NCI-H82 treated with DMSO at 0.1 percent for 48 hours (cell line): ENCODE results near the gene NEURL1B.
"Not testable (repeated sequence)": the region's sequence is repeated elsewhere in the genome, so short reads cannot be mapped to it uniquely, and the experiment has no call there.

Experiments used
- DNase-seq: peaks from one replicate; lab custom pipeline; 2025; ENCODE audit not compliant: unreplicated experiment; lab: John Stamatoyannopoulos, UW

NEURL1B gene

GRCh38 chr5:172676914-172677475 is 35.9 kb downstream of the NEURL1B start:
- no peak for DNase-seq

DNA sequence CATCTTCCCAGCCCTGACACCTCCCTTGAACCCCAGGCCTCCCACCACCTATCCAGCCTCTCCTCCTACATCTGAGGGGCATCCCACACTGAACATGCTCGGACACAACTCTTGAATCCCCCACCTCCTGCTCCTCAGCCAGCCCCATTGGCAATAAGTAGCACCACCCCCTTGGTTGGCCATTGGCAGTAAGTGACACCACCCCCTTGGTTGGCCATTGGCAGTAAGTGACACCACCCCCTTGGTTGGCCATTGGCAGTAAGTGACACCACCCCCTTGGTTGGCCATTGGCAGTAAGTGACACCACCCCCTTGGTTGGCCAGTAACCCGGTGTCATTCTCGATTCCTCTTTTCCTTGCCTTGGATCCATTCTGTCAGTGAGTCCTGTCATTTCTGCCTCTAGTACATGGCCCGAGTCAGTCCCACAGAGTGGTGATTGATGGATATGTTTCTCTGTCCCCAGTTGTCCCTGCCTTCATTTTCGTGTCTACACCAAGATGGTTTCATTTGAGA is 37.4 kb downstream of the NEURL1B start:
- not testable (repeated sequence) for DNase-seq

- DNase-seq = no peak
Observed at GRCh38 chr5:172678902-172679301, 37.8 kb downstream of the NEURL1B start.

DNA sequence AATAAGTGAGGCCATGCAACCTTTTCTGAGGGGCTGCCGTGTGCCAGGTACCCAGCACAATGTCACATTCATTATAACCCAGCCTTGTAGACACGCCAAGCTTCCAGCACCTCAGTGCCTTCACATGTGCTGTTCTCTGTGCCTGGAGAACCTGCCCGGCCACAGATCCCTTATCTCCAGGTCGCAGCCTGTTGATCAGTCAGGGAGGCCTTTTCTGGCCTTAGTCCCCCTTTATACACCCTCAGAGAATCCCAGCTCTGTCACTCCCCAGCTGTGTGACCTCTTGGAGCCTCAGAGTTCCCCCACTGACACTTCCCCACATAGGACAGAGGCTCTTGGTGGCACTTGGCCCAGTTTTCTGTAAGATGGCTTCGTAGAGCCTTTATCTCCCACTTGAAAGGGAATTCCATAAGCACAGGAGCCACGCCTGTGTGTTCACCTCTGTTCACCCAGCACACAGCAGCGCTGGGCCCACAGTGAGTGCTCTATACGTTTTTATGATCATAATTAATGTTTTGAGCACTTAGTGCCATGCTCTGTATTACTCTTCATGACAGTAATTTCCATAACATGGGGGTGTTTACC is 38.7 kb downstream of the NEURL1B start:
- DNase-seq = no peak

GRCh38 chr5:172680921-172681320 is 39.9 kb downstream of the NEURL1B start:
- no peak for DNase-seq

DNA sequence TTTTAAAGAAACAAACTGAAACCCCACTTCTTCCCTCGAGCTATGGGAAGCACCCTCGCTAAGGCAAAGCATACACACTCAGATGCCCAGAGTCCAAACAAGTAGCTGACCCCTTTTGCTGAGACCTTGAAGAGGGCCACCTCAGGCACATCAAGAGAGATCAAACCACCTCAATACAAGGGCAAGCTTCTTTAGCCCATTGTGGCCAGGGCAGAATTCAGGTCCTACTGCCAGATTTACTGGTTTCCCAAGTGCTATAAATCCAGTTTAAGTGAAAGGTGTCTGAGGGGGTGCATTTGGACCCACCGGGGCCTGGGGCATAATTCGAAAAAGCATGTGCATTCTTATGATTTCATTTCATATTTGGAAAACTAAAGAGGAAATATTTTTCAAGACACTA is 40.4 kb downstream of the NEURL1B start:
- no peak for DNase-seq

DNA sequence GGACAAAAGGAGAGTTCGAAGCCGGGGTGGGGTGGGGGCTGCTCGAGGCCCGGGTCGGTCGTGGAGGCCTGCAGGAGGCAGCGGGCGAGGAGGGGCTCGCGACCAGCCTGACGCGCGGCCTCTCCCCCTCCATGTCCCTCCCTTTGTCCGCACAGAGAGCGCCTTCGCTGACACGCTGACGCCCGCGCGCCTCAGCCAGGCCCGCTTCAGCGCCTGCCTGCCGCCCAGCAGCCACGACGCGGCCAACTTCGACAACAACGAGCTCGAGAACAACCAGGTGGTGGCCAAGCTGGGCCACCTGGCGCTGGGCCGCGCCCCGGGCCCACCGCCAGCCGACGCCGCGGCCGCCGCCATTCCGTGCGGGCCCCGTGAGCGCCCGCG is 42.2 kb downstream of the NEURL1B start:
- DNase-seq = no peak

DNA sequence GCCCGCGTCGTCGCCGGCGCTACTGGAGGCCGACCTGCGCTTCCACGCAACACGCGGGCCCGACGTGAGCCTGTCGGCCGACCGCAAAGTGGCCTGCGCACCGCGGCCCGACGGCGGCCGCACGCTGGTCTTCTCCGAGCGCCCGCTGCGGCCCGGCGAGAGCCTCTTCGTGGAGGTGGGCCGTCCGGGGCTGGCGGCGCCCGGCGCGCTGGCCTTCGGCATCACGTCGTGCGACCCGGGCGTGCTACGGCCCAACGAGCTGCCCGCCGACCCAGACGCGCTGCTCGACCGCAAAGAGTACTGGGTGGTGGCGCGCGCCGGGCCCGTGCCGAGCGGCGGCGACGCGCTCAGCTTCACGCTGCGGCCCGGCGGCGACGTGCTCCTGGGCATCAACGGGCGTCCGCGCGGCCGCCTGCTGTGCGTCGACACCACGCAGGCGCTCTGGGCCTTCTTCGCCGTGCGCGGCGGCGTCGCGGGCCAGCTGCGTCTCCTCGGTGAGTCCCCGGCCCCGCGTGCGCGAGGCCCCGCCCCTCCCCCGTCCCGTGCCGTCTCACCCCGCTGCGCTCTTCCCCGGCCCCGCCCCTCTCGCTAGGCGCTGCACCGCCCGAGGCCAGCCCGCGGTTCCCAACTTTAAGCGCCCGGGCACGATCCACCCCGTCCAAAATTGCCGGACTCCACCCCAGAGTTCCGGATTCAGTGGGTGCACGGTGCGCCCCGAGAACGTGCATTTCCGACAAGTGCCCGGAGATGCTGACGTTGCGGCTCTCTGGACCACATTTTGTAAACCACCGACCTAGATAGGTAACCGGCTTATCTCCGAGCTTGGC is 42.8 kb downstream of the NEURL1B start:
- DNase-seq = no peak

DNA sequence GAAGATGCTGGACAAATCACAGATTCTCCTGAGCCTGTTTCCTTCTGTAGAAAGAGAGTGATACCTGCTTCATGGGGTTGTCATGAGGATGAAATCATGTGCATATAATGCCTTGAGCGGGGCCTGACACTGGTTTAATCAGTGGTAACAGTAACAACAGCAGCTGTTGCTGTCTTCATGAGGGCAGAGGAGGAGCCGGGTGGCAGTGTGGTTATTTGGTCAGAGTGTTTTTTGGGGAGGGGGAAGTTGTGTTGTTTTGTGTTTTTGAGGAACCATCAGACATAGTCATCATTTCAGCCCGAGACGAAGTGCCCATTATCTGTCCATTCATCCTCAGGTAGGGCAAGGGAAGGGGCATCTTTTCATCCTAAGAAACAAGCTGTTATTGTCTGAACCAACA is 44.0 kb downstream of the NEURL1B start:
- DNase-seq = no peak

GRCh38 chr5:172686111-172686510 is 45.0 kb downstream of the NEURL1B start:
- no peak for DNase-seq

- no peak for DNase-seq
Observed at GRCh38 chr5:172686539-172687390, 45.7 kb downstream of the NEURL1B start.

GRCh38 chr5:172687940-172688339 is 46.9 kb downstream of the NEURL1B start:
- DNase-seq = no peak

DNA sequence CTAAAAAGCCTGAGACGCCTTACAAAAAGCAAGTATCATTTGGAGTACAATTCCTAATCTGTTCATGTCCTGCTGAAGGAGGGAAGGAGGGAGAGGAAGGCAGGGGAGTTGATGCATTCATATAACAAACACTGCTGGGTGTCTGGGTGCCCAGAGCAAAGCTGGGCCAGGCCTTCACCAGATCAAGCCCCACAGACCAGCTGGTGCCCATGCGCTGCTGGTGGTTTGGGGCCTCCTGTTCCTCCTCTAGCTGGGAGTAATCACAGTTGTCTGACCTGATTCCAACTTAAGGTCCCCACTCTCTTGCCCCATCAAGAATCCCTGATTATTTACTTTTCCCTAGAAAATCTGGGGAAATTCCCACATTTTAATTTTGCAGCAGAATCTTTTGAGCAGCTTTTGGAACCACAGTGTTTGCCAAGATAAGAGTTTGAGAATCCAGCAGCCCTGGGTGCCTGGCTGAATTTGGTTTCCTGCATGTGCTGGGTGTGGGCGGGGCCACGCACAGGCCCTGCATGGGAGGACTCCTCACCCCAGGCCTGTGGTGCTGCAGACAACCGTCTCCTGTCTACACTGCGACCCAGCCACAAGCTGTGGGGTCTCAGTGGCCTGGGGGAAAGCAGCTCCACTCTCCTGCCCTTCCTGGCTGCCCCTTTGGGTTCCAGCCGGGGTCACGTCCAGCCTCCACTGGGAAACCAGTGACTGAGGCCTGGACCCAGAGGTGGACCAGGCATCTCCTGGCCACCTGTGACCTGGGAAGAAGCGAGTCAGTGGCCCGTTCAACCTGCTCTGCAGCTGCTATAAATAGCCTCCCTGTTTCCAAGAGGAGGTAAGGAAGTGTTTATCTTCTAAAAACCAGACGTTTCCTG is 47.5 kb downstream of the NEURL1B start:
- no peak for DNase-seq

GRCh38 chr5:172689218-172689572 is 48.1 kb downstream of the NEURL1B start:
- DNase-seq = no peak

- no peak for DNase-seq
Observed at GRCh38 chr5:172689801-172690200, 48.7 kb downstream of the NEURL1B start.

DNA sequence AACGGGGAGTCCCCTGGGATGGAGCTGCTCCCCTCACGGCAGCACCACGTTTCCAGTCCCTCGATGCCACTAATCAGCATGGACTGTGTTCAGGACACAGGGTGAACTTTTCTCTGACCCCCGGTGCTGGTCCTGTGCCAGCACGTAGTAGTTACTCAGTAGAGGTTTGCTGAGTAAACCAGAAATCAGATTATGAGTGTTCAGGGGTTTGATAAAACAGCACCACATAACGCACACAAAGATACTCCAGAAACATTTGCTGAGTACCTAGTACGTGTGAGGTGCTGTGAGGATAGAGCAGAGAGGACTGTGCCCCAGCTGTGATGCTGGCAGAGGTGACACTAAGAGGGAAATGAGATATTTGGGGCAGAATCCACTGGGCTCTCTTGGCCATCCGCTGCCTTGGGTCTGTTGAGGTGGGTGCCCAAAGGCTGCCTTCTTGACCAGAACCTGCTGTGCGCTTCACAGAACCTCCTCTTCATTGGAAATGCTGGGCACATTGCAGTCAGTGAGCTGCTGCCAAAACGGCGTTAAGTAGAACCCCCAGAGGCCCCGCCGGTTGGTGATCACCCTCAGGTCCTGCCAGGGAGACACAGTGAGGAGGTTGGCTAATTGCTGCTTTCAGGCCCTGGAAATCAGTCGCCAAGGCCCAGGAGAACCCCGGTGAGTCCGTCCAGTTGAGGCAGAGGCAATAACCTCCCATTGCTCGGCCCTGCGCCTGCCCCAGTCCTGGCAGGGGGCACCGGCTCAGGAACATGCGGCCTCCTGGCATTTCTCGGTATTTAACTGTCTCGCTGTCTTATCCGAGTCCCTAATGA is 49.4 kb downstream of the NEURL1B start:
- no peak for DNase-seq

DNA sequence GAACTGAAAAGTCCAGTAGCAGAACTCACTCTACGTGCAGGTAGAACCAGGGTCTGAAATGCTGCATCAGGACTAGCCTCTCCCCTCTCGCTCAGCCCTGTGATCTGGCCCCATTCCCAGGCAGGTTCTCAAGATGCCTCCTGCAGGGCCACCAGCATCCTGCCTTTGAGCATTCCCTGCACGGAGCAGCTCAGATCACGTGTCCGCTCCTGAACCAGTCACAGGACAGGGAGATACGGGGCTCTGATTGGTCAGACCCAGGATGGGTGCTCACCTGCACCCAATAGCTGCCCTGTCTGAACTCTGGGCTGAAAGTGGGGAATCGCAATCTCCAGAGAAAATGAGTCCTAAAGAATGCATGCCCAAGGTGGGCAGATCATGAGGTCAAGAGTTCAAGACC is 50.8 kb downstream of the NEURL1B start:
- no peak for DNase-seq

DNA sequence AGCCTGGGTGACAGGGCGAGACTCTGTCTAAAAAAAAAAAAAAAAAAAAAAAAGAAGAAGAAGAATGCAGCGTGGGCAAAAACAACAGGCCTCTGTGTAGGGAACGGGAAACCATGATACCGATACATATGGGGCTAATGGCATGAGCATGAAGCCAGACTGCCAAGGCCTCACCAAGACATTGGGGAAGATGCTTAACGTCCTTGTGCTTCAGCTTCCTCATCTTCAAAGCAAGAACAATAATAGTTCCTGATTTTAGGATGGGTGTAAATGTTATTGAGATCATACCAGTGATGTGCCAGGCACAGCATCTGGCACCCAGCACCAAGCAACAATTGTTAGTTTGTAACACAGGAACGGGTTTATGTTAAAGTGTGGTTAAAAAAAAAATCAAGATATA is 51.4 kb downstream of the NEURL1B start:
- DNase-seq = no peak

GRCh38 chr5:172692981-172693380 is 51.9 kb downstream of the NEURL1B start:
- DNase-seq = no peak

- no peak for DNase-seq
Observed at GRCh38 chr5:172694061-172694460, 53.0 kb downstream of the NEURL1B start.
